HFFc6 (cell line): Measurements from ENCODE around the gene DACT3. TPM values are rescaled to one million over a fixed set of nuclear protein-coding genes. Genes with fewer than 3 reads are reported as not detected.

Source experiments
- DNase-seq: peaks from one replicate; pipeline ENCODE4 v3.0.0-alpha.2; 2018
- H3K27ac Mint-ChIP-seq: 2 replicates; pipeline ENCODE4 v1.8.0; 2020; ENCODE audit warnings: mild to moderate bottlenecking, mixed read lengths
- H3K27me3 Mint-ChIP-seq: 2 replicates; pipeline ENCODE4 v1.8.0; 2021; ENCODE audit warnings: mild to moderate bottlenecking, moderate library complexity, mixed read lengths; ENCODE audit not compliant: insufficient read depth
- H3K36me3 Mint-ChIP-seq: 2 replicates; pipeline ENCODE4 v1.8.0; 2021; ENCODE audit warnings: low read depth, mixed read lengths
- H3K4me1 Mint-ChIP-seq: 2 replicates; pipeline ENCODE4 v1.8.0; 2020; ENCODE audit warnings: low read depth, mixed read lengths
- H3K4me3 Mint-ChIP-seq: 2 replicates; pipeline ENCODE4 v1.8.0; 2020; ENCODE audit warnings: mild to moderate bottlenecking, moderate library complexity, mixed read lengths
- H3K9me3 Mint-ChIP-seq: 2 replicates; pipeline ENCODE4 v1.8.0; 2020; ENCODE audit warnings: mild to moderate bottlenecking, mixed read lengths
- CTCF ChIP-seq: fragments of 200-600 bp; sonication (generic); IDR thresholded peaks from 2 replicates; pipeline ENCODE4 v1.5.0; 2021; ENCODE audit warnings: antibody characterized with exemption, mild to moderate bottlenecking
- total RNA-seq, 6 experiments: library from RNA; stranded (reverse); fragmentation: NEBNext Ultra II Directional; extraction: Animal tissue kit (Norgen Biotek cat#: 25700); gene quantifications; 2 replicates in 1 of 6; 3 replicates in 5 of 6; pipeline ENCODE4 v1.2.3, GENCODE V29; 2021

DACT3 gene
- total RNA-seq, 6 experiments from 2014 or later = 12.6 to 17.2 (median 15.5) TPM

GRCh38 chr19:46637224-46637623 lies 23.8 kb downstream of the DACT3 start:
- Mint-ChIP-seq H3K36me3 (no peaks in the 10 kb centered on the region), H3K9me3 (no peaks in the 10 kb centered on the region), H3K4me3 (no peak overlapping the region), H3K27me3 (no peaks in the 10 kb centered on the region; the same call in 1 of the 2 replicates), H3K27ac (no peak overlapping the region), H3K4me1 (peaks cover 11% of the 10 kb centered on the region)
- no peak for DNase-seq
- no peak for TF ChIP-seq CTCF

- Mint-ChIP-seq H3K4me3 (no peak within 1 kb of the TSS), H3K27me3 (no peaks in the 10 kb centered on the region; the same call in 1 of the 2 replicates), H3K9me3 (no peaks in the 10 kb centered on the region), H3K4me1 (peaks cover 22% of the 10 kb centered on the region), H3K27ac (no peak within 1 kb of the TSS), H3K36me3 (no peaks in the 10 kb centered on the region)
- no peak for TF ChIP-seq CTCF
- DNase-seq = no peak
Measured at GRCh38 chr19:46635920-46636761, 24.8 kb downstream of the DACT3 start, which contains the start of gene GNG8. TSS of gene GNG8 (minus strand) at chr19:46636202. CDS start at chr19:46634682, 1,520 bp downstream.

- no peaks in the 10 kb centered on the region for H3K9me3 Mint-ChIP-seq
- no peaks in the 10 kb centered on the region; the same call in 1 of the 2 replicates for H3K27me3 Mint-ChIP-seq
- H3K4me3 Mint-ChIP-seq = peak overlapping the region; percentile 46; the same call in 1 of the 2 replicates
- no peak for DNase-seq
- TF ChIP-seq CTCF = no peak
- H3K27ac Mint-ChIP-seq = no peak overlapping the region
- H3K36me3 Mint-ChIP-seq = no peaks in the 10 kb centered on the region
- H3K4me1 Mint-ChIP-seq = peaks cover 28% of the 10 kb centered on the region
Measured at GRCh38 chr19:46634656-46635218, 26.2 kb downstream of the DACT3 start.

GRCh38 chr19:46634045-46634655 lies 26.8 kb downstream of the DACT3 start:
- no peaks in the 10 kb centered on the region for H3K36me3 Mint-ChIP-seq
- H3K27me3 Mint-ChIP-seq = no peaks in the 10 kb centered on the region; the same call in 1 of the 2 replicates
- TF ChIP-seq CTCF = no peak
- H3K4me3 Mint-ChIP-seq = peak overlapping the region; percentile 46; the same call in 1 of the 2 replicates
- peaks cover 28% of the 10 kb centered on the region for H3K4me1 Mint-ChIP-seq
- DNase-seq = peak; percentile 68
- no peaks in the 10 kb centered on the region for H3K9me3 Mint-ChIP-seq
- H3K27ac Mint-ChIP-seq = no peak overlapping the region

- Mint-ChIP-seq H3K4me1 (peaks cover 28% of the 10 kb centered on the region), H3K27me3 (no peaks in the 10 kb centered on the region; the same call in 1 of the 2 replicates), H3K4me3 (no peak overlapping the region), H3K27ac (peak overlapping the region; percentile 41; the same call in 1 of the 2 replicates), H3K9me3 (no peaks in the 10 kb centered on the region), H3K36me3 (no peaks in the 10 kb centered on the region)
- no peak for DNase-seq
- no peak for TF ChIP-seq CTCF
Measured at GRCh38 chr19:46633130-46633529, 27.9 kb downstream of the DACT3 start.
